Peyer's patch (tissue), 4 donors: ENCODE data around the gene MXRA5. TPM values are rescaled to one million over a fixed set of nuclear protein-coding genes. Genes with fewer than 3 reads are reported as not detected.
"Not testable (repeated sequence)": the region's sequence is repeated elsewhere in the genome, so short reads cannot be mapped to it uniquely, and the experiment has no call there.

Experiments
- DNase-seq, 3 donors: peaks; one replicate each; pipeline ENCODE4 v3.0.0-alpha.2; 2017 to 2019
- H3K27ac ChIP-seq, 4 donors: fragments of 200-600 bp; sonication (generic); one replicate each; pipeline ENCODE4 v1.5.1; 2016 to 2019
- H3K27me3 ChIP-seq, 2 donors: fragments of 200-600 bp; sonication (generic); one replicate each; pipeline ENCODE4 v1.5.1; 2019
- H3K36me3 ChIP-seq, 3 donors: fragments of 200-600 bp; sonication (generic); one replicate each; pipeline ENCODE4 v1.5.1; 2016 to 2019
- H3K4me1 ChIP-seq, 4 donors: fragments of 200-600 bp; sonication (generic); one replicate each; pipeline ENCODE4 v1.5.1; 2016 to 2019
- H3K4me3 ChIP-seq, 4 donors: fragments of 200-600 bp; sonication (generic); 1 replicate in 3 of 4; 2 replicates in 1 of 4; pipeline ENCODE4 v1.5.1; 2016 to 2019; ENCODE audit warnings: mild to moderate bottlenecking in 1 of 4
- H3K9me3 ChIP-seq, 4 donors: fragments of 200-600 bp; sonication (generic); one replicate each; pipeline ENCODE4 v1.5.1; 2016 to 2019; ENCODE audit warnings: mild to moderate bottlenecking in 1 of 4
- CTCF ChIP-seq, 6 experiments: fragments of 450-650 bp in 4 of 6; fragments of 200-600 bp in 2 of 6; sonication (generic) in 1 of 6; IDR thresholded peaks; one replicate each; pipeline ENCODE4 v1.5.1; 2017 to 2019; ENCODE audit warnings: antibody characterized with exemption in 6 of 6, mild to moderate bottlenecking in 3 of 6, moderate library complexity in 1 of 6
- POLR2A ChIP-seq, 2 donors: fragments of 450-650 bp; IDR thresholded peaks; one replicate each; pipeline ENCODE4 v1.5.1; 2017; ENCODE audit warnings: antibody characterized with exemption in 2 of 2, mild to moderate bottlenecking in 2 of 2, moderate library complexity in 2 of 2
- total RNA-seq, 4 donors: library from RNA; depleted of rRNA; stranded (reverse); fragments of >200 nt; gene quantifications; one replicate each; pipeline ENCODE4 v1.1.0, GENCODE V29; 2016

Gene MXRA5
- total RNA-seq, 4 donors from 2014 or later, result 1.8 to 5.0 (median 3.9) TPM

DNA sequence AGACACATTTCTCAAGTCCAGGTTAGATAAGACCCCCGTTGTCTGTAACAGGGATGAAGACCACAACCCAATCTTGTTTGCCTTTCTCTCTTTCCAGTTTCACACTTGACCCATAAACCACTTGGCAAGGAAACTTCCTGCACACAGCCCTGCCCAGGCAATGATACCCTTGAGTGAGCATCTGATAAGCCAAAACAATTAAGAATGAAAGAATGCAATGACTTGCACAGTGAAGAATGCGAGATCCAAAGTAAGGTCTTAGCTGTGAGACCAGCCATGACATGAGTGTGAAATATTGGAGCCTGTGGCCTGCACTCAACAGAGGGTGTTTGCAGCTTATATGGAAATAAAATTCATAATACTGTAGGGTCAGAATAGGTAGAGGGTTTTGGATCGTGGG, 37.9 kb upstream of the MXRA5 start:
- Histone ChIP-seq H3K27me3 (no peaks in the 10 kb centered on the region), H3K4me1 (no peaks in the 10 kb centered on the region), H3K27ac (no peak overlapping the region), H3K36me3 (no peaks in the 10 kb centered on the region), H3K4me3 (no peak overlapping the region), H3K9me3 (no peaks in the 10 kb centered on the region)
- no peak for TF ChIP-seq POLR2A (IDR thresholded peaks at IDR 0.05)
- no peak for TF ChIP-seq CTCF (IDR thresholded peaks at IDR 0.05)
- no peak for DNase-seq

DNA sequence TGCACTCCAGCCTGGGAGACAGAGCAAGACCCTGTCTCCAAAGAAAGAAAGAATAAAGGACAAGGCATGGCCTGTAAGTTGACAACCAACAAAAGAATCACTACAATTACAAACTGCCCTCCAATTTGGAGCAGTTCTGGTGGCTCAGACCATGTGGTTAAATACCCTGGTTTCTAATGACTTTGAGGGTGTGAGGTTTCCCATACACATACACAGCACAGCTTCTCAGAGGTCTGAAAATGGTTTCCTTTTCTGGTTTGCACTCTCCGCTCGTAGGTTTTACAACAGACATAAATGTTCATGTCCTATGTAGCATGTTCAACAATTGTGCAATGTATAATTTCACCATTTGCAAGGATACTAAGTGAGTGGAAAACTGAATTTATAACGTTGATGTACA, 34.2 kb upstream of the MXRA5 start:
- no peak for DNase-seq
- H3K9me3 ChIP-seq, result no peaks in the 10 kb centered on the region
- no peak overlapping the region for H3K27ac ChIP-seq
- H3K4me3 ChIP-seq, result no peak overlapping the region
- TF ChIP-seq CTCF (IDR thresholded peaks at IDR 0.05) (no peak), POLR2A (IDR thresholded peaks at IDR 0.05) (no peak)
- no peaks in the 10 kb centered on the region for H3K27me3 ChIP-seq
- H3K4me1 ChIP-seq, result no peaks in the 10 kb centered on the region
- H3K36me3 ChIP-seq, result no peaks in the 10 kb centered on the region

GRCh38 chrX:3379111-3379510, 32.7 kb upstream of the MXRA5 start:
- Histone ChIP-seq H3K4me3 (no peak overlapping the region), H3K27me3 (no peaks in the 10 kb centered on the region), H3K27ac (no peak overlapping the region), H3K4me1 (no peaks in the 10 kb centered on the region), H3K9me3 (no peaks in the 10 kb centered on the region), H3K36me3 (no peaks in the 10 kb centered on the region)
- TF ChIP-seq POLR2A (IDR thresholded peaks at IDR 0.05) (no peak), CTCF (IDR thresholded peaks at IDR 0.05) (no peak)
- no peak for DNase-seq

- Histone ChIP-seq H3K9me3 (no peaks in the 10 kb centered on the region), H3K4me1 (no peaks in the 10 kb centered on the region), H3K4me3 (no peak overlapping the region), H3K27me3 (no peaks in the 10 kb centered on the region), H3K36me3 (no peaks in the 10 kb centered on the region), H3K27ac (no peak overlapping the region)
- no peak for TF ChIP-seq CTCF (IDR thresholded peaks at IDR 0.05)
- no peak for TF ChIP-seq POLR2A (IDR thresholded peaks at IDR 0.05)
- DNase-seq, result no peak
These were observed 31.7 kb upstream of the MXRA5 start for GRCh38 chrX:3378156-3378555.

DNA sequence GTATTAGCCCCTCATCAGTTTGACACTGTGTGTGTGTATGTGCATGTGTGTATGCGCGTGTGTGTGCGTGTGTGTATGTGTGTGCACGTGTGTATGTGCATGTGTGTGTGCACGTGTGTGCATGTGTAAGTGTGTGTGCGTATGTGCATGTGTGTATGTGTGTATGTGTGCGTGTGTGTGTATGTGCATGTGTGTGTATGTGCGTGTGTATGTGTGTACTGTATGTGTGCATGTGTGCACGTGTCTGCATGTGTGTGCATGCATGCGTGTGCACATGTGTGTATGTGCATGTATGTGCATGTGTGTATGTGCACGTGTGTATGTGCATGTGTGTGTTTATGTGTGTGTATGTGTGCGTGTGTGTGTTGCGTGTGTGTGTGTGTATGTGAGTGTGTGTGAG, 31.1 kb upstream of the MXRA5 start:
- Histone ChIP-seq H3K4me3 (no peak overlapping the region), H3K36me3 (no peaks in the 10 kb centered on the region), H3K27me3 (no peaks in the 10 kb centered on the region), H3K4me1 (no peaks in the 10 kb centered on the region), H3K9me3 (no peaks in the 10 kb centered on the region), H3K27ac (no peak overlapping the region)
- TF ChIP-seq CTCF (IDR thresholded peaks at IDR 0.05) (no peak), POLR2A (IDR thresholded peaks at IDR 0.05) (no peak)
- no peak for DNase-seq

GRCh38 chrX:3375878-3376508, 29.5 kb upstream of the MXRA5 start:
- not testable (repeated sequence) for DNase-seq, H3K4me1 ChIP-seq

More at GRCh38 chrX:3375878-3376508, 29.5 kb upstream of the MXRA5 start:
- H3K9me3 ChIP-seq, H3K4me3 ChIP-seq, H3K27ac ChIP-seq, H3K27me3 ChIP-seq, H3K36me3 ChIP-seq: not testable (repeated sequence)
